Lower leg skin (tissue), 4 donors: Measurements from ENCODE around the gene PAX4. TPM values are rescaled to one million over a fixed set of nuclear protein-coding genes. Genes with fewer than 3 reads are reported as not detected.

ENCODE experiments used
- DNase-seq, 2 donors: peaks; one replicate each; pipeline ENCODE4 v3.0.0-alpha.2; 2019; ENCODE audit warnings: low spot score in 2 of 2
- H3K4me3 ChIP-seq: fragments of 200-600 bp; sonication (generic); 2 replicates; pipeline ENCODE4 v1.5.1; 2017; ENCODE audit warnings: mild to moderate bottlenecking, low read depth; ENCODE audit not compliant: poor library complexity, severe bottlenecking
- POLR2A ChIP-seq, 2 donors: fragments of 450-650 bp; IDR thresholded peaks; one replicate each; pipeline ENCODE4 v1.6.1; 2016 to 2017; ENCODE audit warnings: antibody characterized with exemption in 2 of 2, mild to moderate bottlenecking in 1 of 2, moderate library complexity in 1 of 2
- WGBS, 2 donors: methylation state at CpG; one replicate each; pipeline ENCODE4 v1.1.5; 2018; 5-methylcytosine and 5-hydroxymethylcytosine counted together
- intact Hi-C: fragments of 100-400 bp; cut with DNase I; formaldehyde crosslinking; loops from one replicate; pipeline ENCODE4 v1.15.0; 2023; ENCODE audit warnings: low total_unique reads
- total RNA-seq, 4 donors: library from RNA; depleted of rRNA; stranded (reverse); fragments of >200 nt; gene quantifications; one replicate each; pipeline ENCODE4 v1.1.0, GENCODE V29; 2016
- TF ChIP-seq, protein P1 (sequence below), 3 donors: fragments of 450-650 bp; IDR thresholded peaks; one replicate each; pipeline ENCODE4 v1.5.1; 2016; ENCODE audit warnings: antibody characterized with exemption in 3 of 3, mild to moderate bottlenecking in 3 of 3, moderate library complexity in 2 of 3

The PAX4 gene
- total RNA-seq, 4 donors from 2014 or later, result not detected

DNA sequence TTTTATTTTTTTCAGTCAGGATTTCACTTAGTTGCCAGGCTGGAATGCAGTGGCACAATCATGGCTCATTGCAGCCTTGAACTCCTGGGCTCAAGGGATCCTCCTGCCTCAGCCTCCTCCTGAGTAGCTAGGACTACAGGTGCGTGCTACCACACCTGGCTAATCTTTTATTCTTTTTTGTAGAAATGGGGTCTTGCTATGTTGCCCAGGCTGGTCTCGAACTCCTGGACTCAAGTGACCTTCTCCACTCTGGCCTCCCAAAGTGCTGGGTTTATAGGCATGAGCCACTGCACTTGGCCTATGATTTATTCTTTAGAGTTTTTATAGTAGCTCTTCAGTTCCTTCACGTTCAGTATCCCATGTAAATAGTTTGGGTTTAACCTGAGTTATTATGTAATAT, 39.6 kb upstream of the PAX4 start:
- 90 to 94% methylated on average over 3 of the region's 3 CpGs for WGBS, 2 donors
- intact Hi-C loops, result no loop called here
- TF ChIP-seq POLR2A (IDR thresholded peaks at IDR 0.05), result no peak
- TF ChIP-seq, protein P1, sequence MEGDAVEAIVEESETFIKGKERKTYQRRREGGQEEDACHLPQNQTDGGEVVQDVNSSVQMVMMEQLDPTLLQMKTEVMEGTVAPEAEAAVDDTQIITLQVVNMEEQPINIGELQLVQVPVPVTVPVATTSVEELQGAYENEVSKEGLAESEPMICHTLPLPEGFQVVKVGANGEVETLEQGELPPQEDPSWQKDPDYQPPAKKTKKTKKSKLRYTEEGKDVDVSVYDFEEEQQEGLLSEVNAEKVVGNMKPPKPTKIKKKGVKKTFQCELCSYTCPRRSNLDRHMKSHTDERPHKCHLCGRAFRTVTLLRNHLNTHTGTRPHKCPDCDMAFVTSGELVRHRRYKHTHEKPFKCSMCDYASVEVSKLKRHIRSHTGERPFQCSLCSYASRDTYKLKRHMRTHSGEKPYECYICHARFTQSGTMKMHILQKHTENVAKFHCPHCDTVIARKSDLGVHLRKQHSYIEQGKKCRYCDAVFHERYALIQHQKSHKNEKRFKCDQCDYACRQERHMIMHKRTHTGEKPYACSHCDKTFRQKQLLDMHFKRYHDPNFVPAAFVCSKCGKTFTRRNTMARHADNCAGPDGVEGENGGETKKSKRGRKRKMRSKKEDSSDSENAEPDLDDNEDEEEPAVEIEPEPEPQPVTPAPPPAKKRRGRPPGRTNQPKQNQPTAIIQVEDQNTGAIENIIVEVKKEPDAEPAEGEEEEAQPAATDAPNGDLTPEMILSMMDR (IDR thresholded peaks at IDR 0.05), result no peak
- H3K4me3 ChIP-seq, result no peak overlapping the region
- no peak for DNase-seq

DNA sequence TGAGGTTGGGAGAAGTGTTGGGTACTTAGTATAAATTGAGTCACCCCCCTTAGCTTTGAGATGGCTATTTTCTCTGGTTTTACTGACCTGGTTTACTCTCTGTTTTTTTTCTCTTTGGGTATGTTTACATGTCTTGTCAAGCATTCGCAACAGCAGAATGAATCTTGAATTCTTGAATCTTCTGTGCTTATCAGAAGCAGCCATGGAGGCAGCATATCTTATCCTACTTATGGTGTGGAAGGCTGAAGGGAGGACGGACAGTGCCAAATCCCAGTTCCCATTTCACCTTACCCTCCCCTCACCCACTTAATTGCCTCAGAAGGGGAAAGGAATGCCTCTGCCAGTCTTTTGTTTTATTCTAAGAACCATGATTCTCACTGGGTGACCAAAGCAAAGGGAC, 37.8 kb upstream of the PAX4 start:
- intact Hi-C loops, result no loop called here
- TF ChIP-seq, protein P1 (IDR thresholded peaks at IDR 0.05), result no peak
- TF ChIP-seq POLR2A (IDR thresholded peaks at IDR 0.05), result no peak

DNA sequence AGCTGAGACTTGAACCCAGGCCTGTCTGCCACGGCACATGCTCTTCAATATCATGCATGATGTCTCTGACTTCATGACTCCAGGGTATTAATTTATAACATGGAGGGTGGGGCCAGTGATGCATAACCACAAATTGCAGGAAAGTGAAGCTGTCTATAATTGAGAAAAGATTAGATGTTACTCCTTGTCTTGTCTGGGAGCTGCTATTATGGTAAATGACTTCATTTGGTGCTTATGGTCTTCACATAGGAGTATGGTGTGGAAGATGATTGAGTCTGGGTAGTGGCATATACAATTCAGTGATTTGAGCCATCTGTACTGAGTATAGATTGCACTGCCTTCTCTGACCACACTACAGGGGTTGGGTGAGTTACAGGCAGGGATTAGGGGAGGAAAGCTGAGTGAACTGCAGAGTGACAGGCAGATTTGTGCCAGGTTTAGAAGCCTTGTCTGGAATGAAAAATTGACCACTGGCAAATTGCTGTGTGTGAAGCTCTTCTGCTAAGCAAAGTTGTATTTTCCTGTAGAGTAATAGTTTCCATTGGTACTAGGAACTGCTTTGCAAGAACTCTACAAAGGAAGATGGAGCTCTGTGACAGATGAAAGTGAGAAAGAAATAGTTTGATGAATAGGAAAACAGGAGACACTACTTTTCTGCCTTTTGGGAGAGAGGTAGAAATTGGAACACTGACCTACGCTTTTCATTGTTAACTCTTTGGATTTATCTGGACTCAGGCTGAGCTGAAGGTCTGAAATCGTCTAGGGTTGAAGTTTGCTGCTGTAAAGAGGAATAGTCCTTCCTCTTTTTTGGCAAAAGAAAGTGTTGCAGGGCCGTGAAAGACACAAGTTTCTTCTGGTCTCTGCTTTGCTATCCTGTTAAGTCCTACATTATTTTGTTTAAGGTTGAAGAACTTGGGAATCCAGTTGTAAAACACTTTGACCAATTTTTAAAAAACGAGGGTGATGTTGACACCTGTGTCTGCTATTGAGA, 36.8 kb upstream of the PAX4 start:
- TF ChIP-seq, protein P1 (IDR thresholded peaks at IDR 0.05), result no peak
- TF ChIP-seq POLR2A (IDR thresholded peaks at IDR 0.05), result no peak
- 63 to 70% methylated on average over 5 of the region's 5 CpGs for WGBS, 2 donors
- no peak for DNase-seq
- no peak overlapping the region for H3K4me3 ChIP-seq
- intact Hi-C loops, result no loop called here

More for the DNA sequence above, 37.8 kb upstream of the PAX4 start:
- no peak for DNase-seq
- WGBS, 2 donors, result 90 to 92% methylated on average over 2 of the region's 2 CpGs
- H3K4me3 ChIP-seq, result no peak overlapping the region

DNA sequence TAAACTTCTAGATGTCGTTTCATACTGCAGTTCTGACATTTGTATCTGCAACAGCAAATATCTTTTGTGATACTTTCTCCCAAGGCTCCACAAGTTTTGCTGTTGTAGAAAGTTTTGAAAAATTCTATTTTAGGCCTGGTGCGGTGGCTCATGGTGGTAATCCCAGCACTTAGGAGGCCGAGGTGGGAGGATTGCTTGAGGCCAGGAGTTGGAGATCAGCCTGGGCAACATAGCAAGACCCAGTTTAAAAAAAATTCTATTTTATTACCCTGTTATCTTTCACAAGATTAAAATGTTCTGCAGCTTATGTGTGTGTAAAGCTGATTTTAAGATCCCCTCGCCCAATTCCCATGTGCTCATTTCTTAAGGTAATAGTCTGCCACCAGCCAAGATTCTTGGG, 35.5 kb upstream of the PAX4 start:
- WGBS, 2 donors, result 93 to 95% methylated on average over 4 of the region's 4 CpGs
- H3K4me3 ChIP-seq, result no peak overlapping the region
- DNase-seq, result no peak
- TF ChIP-seq POLR2A (IDR thresholded peaks at IDR 0.05), result no peak
- TF ChIP-seq, protein P1 (IDR thresholded peaks at IDR 0.05), result no peak
- intact Hi-C loops, result no loop called here

DNA sequence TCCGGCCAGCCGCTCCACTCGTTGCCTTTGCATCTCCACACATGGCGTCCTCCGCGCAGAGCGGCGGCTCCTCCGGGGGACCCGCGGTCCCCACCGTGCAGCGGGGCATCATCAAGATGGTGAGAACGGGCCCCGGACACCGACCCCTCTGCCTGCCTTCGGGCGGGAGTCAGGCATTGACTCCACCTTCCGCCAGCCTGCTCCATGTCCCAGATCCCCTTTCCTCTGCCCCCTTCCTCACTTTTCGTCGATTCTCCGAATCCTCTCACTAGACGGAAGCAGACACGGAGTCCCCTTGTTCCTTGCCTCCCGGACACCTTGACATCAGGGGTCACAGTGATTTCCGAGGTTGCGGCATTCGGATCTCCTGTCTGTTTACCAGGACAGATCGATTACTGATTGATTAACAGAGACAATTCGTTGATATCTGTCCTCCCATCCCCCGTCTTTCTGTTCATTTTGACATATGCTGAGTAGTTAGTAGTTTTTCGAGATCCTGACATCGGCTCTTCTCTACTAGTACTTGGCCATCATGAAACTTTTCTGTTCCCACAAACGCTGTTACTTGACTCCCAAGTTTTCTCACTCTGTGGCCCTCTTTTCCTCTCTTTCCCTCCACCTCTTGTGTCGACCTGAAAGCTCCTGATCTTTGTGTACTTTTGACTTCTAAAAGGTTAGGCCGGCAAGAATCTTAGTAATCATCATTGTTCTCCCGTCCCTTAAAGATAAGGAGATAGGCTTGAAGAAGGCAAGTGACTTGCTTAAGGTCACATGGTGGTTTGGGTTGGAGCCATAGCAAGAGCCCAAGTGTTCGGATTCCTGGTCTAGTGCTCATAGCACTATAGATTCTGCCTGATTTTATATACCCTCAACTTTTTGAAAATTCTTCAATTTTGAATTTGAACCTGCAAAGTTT, 34.6 kb upstream of the PAX4 start:
- intact Hi-C loops, result no loop called here
- TF ChIP-seq, protein P1 (IDR thresholded peaks at IDR 0.05), result no peak
- TF ChIP-seq POLR2A (IDR thresholded peaks at IDR 0.05), result no peak
- peak overlapping the region; percentile 87 for H3K4me3 ChIP-seq
- WGBS, 2 donors, result 1 to 2% methylated on average over 38 of the region's 38 CpGs
- no peak for DNase-seq
